WTC11 (cell line): ENCODE measurements around the gene ZNF436.

ENCODE experiments used
- ATF6 ChIP-seq: sonication (generic); formaldehyde crosslinking; IDR thresholded peaks from 2 replicates; pipeline ENCODE4 v1.8.1; 2023; ENCODE audit warnings: mild to moderate bottlenecking, missing genetic modification reagents
- CTCF ChIP-seq: fragments of 200-600 bp; IDR thresholded peaks from 2 replicates; pipeline ENCODE4 v1.8.0; 2022; ENCODE audit warnings: antibody characterized with exemption
- E2F4 ChIP-seq: sonication (generic); formaldehyde crosslinking; IDR thresholded peaks from 2 replicates; pipeline ENCODE4 v1.8.1; 2022; ENCODE audit warnings: low read depth, mild to moderate bottlenecking, moderate library complexity, missing genetic modification reagents, borderline replicate concordance
- ESRRA ChIP-seq: sonication (generic); formaldehyde crosslinking; IDR thresholded peaks from 2 replicates; pipeline ENCODE4 v1.8.1; 2022; ENCODE audit warnings: mild to moderate bottlenecking, missing genetic modification reagents, borderline replicate concordance
- FOXP4 ChIP-seq: sonication (generic); formaldehyde crosslinking; IDR thresholded peaks from 2 replicates; pipeline ENCODE4 v1.8.0; 2022; ENCODE audit warnings: mild to moderate bottlenecking, missing genetic modification reagents
- TF ChIP-seq, protein P1 (sequence below): sonication (generic); formaldehyde crosslinking; IDR thresholded peaks from 2 replicates; pipeline ENCODE4 v1.8.0; 2022; ENCODE audit warnings: mild to moderate bottlenecking, missing genetic modification reagents

DNA sequence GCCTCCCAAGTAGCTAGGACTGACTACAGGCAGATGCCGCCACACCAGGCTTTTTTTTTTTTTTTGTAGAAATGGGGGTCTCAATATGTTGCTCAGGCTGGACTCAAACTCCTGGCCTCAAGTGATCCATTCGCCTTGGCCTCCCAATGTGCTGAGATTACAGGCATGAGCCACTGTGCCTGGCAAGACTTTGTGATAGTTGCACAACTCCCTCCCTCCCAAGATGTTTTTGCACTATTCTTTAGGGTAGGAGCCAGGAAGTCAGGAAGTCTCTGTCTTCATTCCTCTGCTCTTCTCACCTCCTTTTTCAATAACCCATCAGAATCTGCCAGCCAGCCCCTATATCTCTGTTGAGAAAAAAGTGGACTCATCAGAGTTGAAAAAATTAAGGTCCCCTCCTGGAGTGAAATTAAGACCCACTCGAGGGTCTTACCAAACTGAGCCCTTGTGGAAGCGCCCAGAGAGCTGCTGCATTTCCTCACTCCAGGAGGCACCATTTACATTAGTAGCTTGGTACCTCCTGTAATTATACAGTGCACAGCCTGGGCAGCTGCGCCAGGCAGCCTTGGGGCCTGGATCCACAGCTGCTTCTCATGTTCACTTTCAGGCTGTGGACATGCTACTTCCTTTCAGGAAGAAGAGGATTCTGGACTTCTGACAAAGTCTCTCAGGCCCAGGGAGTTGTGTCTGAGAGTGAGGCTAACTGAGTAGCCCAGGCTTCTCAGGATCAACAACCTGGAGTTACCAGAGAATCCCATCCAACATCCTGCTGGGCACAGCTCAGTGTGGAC is 30.9 kb upstream of the ZNF436 start:
- TF ChIP-seq ESRRA = no peak
- TF ChIP-seq, protein P1, sequence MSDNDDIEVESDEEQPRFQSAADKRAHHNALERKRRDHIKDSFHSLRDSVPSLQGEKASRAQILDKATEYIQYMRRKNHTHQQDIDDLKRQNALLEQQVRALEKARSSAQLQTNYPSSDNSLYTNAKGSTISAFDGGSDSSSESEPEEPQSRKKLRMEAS (CRISPR knock-in tag) = no peak
- no peak for TF ChIP-seq CTCF
- no peak for TF ChIP-seq FOXP4 (CRISPR knock-in tag)
- no peak for TF ChIP-seq ATF6 (CRISPR knock-in tag)
- no peak for TF ChIP-seq E2F4 (CRISPR knock-in tag)
